Neural cell (in vitro differentiated cells): ENCODE results near the gene TSEN54.

Experiments
- CTCF ChIP-seq: fragments of 450-650 bp; IDR thresholded peaks from 2 replicates; pipeline ENCODE4 v1.5.1; 2014; ENCODE audit warnings: antibody characterized with exemption, mild to moderate bottlenecking, moderate library complexity; ENCODE audit not compliant: poor library complexity, severe bottlenecking
- EP300 ChIP-seq: fragments of 450-650 bp; conservative IDR thresholded peaks from 2 replicates; pipeline ENCODE4 v1.6.1; 2014; ENCODE audit warnings: antibody characterized with exemption, mild to moderate bottlenecking, moderate library complexity; ENCODE audit not compliant: poor library complexity, severe bottlenecking
- MXI1 ChIP-seq: fragments of 450-650 bp; conservative IDR thresholded peaks from 2 replicates; pipeline ENCODE4 v1.6.1; 2014; ENCODE audit warnings: antibody characterized with exemption, mild to moderate bottlenecking; ENCODE audit not compliant: poor library complexity, severe bottlenecking

GRCh38 chr17:75557075-75557851 lies 40.9 kb downstream of the TSEN54 start:
- TF ChIP-seq CTCF (no peak), EP300 (no peak), MXI1 (no peak)
